Astrocyte (in vitro differentiated cells and primary cell): ENCODE measurements around the gene DAB2.

Experiments
- EZH2 ChIP-seq: IDR thresholded peaks from 2 replicates; pipeline ENCODE4 v1.6.1; 2012; ENCODE audit warnings: mild to moderate bottlenecking, low read length, inconsistent platforms; ENCODE audit not compliant: insufficient read depth
- TF ChIP-seq, protein P1 (sequence below): IDR thresholded peaks from 2 replicates; pipeline ENCODE4 v1.5.1; 2011; ENCODE audit warnings: low read depth, mild to moderate bottlenecking, inconsistent platforms, low read length, moderate library complexity; ENCODE audit not compliant: insufficient read depth

DNA sequence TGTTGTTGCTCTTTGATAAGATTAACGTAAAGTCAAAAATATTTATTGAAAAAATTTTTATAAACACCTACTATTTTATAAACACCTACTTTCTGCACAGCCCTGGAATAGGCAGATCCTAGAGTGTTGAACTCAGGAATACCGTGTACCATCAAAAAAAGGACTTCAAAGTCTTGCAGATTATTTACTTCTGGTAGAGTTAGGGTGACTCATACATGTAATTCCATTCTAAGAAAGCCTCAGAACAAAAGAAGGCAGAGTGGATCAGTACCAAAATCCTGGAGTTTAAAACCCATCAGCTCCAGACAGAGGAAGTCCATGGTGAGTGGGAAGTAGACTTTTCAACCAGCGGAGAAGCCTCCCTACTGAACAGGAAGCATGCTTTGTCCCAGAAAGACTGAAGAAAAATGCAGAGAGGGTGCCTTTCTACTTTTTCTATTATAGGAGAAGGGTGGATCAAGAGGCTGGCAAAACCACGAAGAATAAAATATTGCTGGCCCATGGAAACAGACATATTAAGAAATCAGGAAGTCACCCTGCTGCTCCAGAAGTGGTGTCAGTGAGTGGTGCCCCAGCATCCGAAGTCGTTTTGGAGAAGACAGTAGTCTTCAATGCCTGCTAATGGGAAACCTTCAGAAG lies 45.1 kb upstream of the DAB2 start:
- TF ChIP-seq, protein P1, sequence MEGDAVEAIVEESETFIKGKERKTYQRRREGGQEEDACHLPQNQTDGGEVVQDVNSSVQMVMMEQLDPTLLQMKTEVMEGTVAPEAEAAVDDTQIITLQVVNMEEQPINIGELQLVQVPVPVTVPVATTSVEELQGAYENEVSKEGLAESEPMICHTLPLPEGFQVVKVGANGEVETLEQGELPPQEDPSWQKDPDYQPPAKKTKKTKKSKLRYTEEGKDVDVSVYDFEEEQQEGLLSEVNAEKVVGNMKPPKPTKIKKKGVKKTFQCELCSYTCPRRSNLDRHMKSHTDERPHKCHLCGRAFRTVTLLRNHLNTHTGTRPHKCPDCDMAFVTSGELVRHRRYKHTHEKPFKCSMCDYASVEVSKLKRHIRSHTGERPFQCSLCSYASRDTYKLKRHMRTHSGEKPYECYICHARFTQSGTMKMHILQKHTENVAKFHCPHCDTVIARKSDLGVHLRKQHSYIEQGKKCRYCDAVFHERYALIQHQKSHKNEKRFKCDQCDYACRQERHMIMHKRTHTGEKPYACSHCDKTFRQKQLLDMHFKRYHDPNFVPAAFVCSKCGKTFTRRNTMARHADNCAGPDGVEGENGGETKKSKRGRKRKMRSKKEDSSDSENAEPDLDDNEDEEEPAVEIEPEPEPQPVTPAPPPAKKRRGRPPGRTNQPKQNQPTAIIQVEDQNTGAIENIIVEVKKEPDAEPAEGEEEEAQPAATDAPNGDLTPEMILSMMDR, result no peak
- no peak for TF ChIP-seq EZH2
